Urinary bladder (tissue), 4 donors: ENCODE results near the gene SPSB4. TPM values are rescaled to one million over a fixed set of nuclear protein-coding genes. Genes with fewer than 3 reads are reported as not detected.

Experiments
- DNase-seq: peaks from one replicate; pipeline ENCODE4 v3.0.0-alpha.2; 2015; ENCODE audit errors: extremely low spot score
- H3K27ac ChIP-seq: one replicate; pipeline ENCODE4 v1.5.1; 2013; ENCODE audit warnings: low read depth, mild to moderate bottlenecking, moderate library complexity
- H3K36me3 ChIP-seq: one replicate; pipeline ENCODE4 v1.6.1; 2013; ENCODE audit warnings: mild to moderate bottlenecking, moderate library complexity; ENCODE audit not compliant: insufficient read depth
- H3K4me1 ChIP-seq: one replicate; pipeline ENCODE4 v1.6.1; 2013; ENCODE audit warnings: mild to moderate bottlenecking, moderate library complexity; ENCODE audit not compliant: insufficient read depth
- H3K4me3 ChIP-seq: one replicate; pipeline ENCODE4 v1.5.1; 2013; ENCODE audit warnings: low read depth, low read length
- WGBS: extraction: QIAGEN DNeasy Blood & Tissue Kit; methylation state at CpG from one replicate; pipeline ENCODE4 v1.1.7; 2013; 5-methylcytosine and 5-hydroxymethylcytosine counted together
- polyA plus RNA-seq: library from polyadenylated mRNA; stranded (reverse); fragments of 200-250 nt; gene quantifications from one replicate; pipeline ENCODE4 v1.2.3, GENCODE V29; 2013
- total RNA-seq: library from RNA; depleted of rRNA; stranded (reverse); fragments of >200 nt; gene quantifications from one replicate; pipeline ENCODE4 v1.2.3, GENCODE V29; 2014
- donor health status: healthy with polysubstance abuse.
- donor health status: healthy.

Gene SPSB4
- total and polyA plus RNA-seq, 2 donors = 0.29 to 5.6 TPM

DNA sequence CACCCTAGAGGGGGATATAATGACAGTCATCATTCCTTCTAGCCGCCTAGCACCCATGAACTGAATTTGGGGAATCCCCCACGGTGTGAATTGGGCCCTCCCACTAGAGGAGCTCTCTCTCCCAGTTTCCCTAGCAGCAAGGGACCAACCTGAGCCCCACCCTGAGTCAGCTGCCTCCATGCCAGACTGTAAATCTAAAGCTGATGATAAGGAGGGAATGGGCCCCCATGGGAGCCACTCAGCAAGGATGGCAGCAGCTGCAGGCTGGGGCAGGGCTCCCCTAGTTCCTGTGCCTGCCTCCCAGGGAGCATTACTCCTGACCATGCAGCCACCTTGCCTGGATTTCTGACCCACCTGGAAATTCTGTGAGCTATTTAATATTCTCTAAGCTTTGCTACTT is 123.5 kb downstream of the SPSB4 start:
- Histone ChIP-seq H3K4me3 (no peak overlapping the region), H3K27ac (no peak overlapping the region), H3K36me3 (no peaks in the 10 kb centered on the region), H3K4me1 (no peaks in the 10 kb centered on the region)
- 63% methylated on average over 2 of the region's 2 CpGs for WGBS
- DNase-seq = no peak

DNA sequence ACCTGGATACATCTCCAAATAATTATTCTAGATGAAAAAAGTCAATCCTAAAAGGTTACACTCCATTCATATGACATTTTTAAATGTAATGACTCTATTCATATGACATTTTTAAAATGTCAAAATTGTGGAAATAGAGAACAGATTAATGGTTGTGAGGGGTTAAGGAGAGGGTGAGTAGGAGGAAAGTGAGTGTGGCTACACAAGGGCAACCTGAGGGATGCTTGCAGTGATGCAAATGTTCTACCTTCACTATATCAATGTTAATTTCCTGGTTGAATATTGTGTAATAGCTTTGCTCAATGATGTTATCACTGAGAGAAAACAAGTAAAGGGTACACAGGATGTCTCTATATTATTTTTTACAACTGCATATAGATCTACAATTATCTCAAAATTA is 125.6 kb downstream of the SPSB4 start:
- Histone ChIP-seq H3K36me3 (no peaks in the 10 kb centered on the region), H3K4me3 (no peak overlapping the region), H3K27ac (no peak overlapping the region)

DNA sequence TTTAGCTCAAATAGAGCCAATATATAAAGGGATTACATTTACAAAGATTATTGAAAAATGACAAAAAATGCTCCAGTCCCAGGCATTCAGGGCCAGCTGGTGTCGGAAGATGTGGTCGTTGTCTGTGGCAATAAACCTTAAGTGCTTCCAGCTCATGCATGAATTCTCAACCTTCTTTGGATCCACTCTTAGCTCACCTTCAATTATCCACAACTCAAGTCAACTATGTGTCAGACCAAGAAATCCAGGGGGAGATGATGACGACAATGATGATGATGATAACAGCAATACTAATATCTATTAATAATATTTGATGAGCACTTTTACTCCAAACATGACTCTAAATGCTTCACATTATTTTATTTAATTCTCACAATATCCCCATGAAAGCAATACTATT is 126.9 kb downstream of the SPSB4 start:
- Histone ChIP-seq H3K36me3 (no peaks in the 10 kb centered on the region), H3K4me1 (no peaks in the 10 kb centered on the region), H3K4me3 (no peak overlapping the region), H3K27ac (no peak overlapping the region)
- 72% methylated on average over 3 of the region's 3 CpGs for WGBS
- DNase-seq = no peak

More for the DNA sequence above, 125.6 kb downstream of the SPSB4 start:
- no peak for DNase-seq
- H3K4me1 ChIP-seq = no peaks in the 10 kb centered on the region

DNA sequence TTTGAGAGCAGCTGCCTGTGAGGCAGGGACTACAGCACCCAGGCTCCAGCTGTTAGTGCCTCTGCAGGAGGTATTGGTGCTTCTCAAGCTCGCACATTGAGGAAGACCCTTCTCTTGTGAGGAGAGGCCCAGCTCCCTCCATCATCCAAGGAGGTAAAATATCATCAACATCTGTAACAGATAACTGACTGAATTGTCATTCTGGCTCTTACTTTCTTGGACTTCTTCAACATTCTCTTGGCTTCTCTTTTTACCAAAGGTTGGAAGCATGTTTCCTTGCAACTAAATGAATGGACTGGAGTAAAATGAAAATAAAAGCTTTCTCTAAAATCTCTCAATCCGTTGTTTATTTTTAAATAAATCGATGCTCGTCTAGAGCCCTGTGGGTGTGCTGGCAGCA is 127.4 kb downstream of the SPSB4 start:
- DNase-seq = no peak
- WGBS = 54% methylated on average over 4 of the region's 4 CpGs

DNA sequence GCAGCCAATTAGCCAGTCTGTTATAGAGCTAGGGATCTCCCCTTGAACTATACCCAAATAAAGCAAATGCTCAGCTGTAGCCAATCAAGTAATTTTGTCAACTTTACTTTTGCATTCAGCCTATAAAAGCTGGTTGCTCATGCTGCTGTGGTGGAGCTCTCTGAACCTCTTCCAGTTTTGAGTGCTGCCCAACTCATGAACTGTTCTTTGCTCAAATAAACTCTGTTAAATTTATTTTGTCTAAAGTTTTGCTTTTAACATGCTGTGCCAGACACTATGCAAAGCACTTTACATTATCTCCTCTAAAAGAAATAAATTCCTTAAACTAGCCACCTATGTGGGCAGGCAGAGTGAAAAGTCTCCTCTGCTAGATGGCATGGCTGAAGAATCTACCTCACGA is 128.8 kb downstream of the SPSB4 start:
- 98% methylated on average over 1 of the region's 1 CpG for WGBS
- H3K27ac ChIP-seq = no peak overlapping the region
- no peaks in the 10 kb centered on the region for H3K36me3 ChIP-seq
- no peak overlapping the region for H3K4me3 ChIP-seq
- DNase-seq = no peak
- no peaks in the 10 kb centered on the region for H3K4me1 ChIP-seq

More for the DNA sequence above, 127.4 kb downstream of the SPSB4 start:
- no peak overlapping the region for H3K4me3 ChIP-seq
- H3K36me3 ChIP-seq = no peaks in the 10 kb centered on the region
- H3K4me1 ChIP-seq = no peaks in the 10 kb centered on the region
- no peak overlapping the region for H3K27ac ChIP-seq

DNA sequence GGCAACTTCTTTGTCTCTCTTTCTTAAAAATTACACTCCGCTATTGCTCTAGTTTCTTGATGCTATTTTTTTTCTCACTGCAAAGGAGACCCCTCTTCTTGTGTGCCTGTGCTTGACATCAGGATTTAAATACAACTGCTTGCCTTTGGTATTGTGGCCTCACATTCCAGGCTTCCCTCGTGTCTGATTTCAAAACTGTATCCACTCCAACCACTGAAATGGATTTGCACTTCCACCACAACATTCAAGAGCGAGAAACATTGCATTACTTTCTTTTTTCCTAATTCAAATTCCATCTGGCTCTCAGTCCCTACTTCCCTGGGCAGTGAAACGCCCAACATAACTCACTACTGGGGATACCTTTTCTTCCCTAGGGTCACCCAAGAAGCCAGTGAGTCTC is 130.0 kb downstream of the SPSB4 start:
- DNase-seq = no peak
- Histone ChIP-seq H3K36me3 (no peaks in the 10 kb centered on the region), H3K4me1 (no peaks in the 10 kb centered on the region), H3K27ac (no peak overlapping the region), H3K4me3 (no peak overlapping the region)
- 85% methylated on average over 4 of the region's 4 CpGs for WGBS

DNA sequence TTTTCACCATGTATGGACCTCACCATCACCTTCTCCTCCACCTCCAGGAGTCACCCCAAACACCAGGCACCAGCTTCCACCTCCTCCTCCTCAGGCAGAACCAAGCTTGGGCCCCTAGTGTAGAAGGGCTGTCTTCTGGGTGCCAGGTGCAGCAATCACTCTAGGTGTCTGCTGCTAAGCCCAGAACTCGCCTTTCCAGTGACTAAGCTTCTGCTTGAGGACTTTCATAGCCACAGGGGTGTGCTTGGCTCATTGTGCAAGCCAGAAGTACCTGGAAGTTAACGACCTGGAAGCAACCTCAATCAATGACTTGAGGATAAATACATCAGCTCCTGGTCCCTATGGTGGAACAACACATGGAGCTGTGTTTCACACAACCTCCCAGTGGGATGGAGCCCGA is 130.7 kb downstream of the SPSB4 start:
- H3K4me1 ChIP-seq = no peaks in the 10 kb centered on the region
- no peak overlapping the region for H3K4me3 ChIP-seq
- H3K36me3 ChIP-seq = no peaks in the 10 kb centered on the region
- H3K27ac ChIP-seq = no peak overlapping the region
- DNase-seq = no peak
- WGBS = 84% methylated on average over 3 of the region's 3 CpGs

DNA sequence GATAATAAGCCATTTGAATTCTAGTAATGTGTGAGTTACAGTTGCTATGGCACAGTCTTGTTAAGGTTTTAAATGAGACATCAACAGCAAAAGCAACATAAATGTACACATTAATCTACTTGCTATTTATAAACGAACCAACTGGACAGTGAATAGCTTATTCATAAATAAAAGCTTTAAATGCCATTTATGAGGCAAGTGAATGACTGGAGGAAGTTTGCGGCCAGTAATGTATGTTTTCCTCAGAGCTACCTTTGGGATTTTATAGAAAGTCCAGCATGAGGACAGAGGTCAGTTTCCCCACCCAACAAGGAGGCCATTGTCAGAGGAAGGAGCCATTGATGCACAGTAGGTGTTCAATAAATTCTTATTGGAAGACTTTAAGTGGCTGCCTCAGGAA is 132.5 kb downstream of the SPSB4 start:
- H3K4me3 ChIP-seq = no peak overlapping the region
- 39% methylated on average over 2 of the region's 2 CpGs for WGBS
- no peak overlapping the region for H3K27ac ChIP-seq
- H3K36me3 ChIP-seq = no peaks in the 10 kb centered on the region
- no peaks in the 10 kb centered on the region for H3K4me1 ChIP-seq
- no peak for DNase-seq

DNA sequence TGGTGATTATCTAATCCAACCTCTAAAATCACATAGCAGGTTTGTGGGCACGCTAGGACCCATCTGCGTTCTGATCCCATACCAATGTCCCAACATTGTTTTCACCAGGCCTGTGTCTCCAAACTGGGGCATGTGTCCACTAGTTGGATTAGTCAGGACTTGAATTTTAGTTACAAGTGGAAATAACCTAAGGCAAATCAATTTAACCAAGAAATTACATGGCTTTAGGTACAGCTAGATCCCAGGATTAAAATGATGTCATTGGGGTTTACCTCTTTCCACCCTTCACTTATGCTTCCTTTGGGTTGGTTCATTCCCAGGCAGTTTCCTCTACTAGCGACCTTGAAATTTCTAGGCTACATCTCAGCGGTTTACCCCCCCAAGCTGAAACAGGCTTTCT is 133.3 kb downstream of the SPSB4 start:
- Histone ChIP-seq H3K4me1 (no peaks in the 10 kb centered on the region), H3K4me3 (no peak overlapping the region), H3K36me3 (no peaks in the 10 kb centered on the region), H3K27ac (no peak overlapping the region)
- WGBS = 87% methylated on average over 4 of the region's 4 CpGs
- DNase-seq = no peak

DNA sequence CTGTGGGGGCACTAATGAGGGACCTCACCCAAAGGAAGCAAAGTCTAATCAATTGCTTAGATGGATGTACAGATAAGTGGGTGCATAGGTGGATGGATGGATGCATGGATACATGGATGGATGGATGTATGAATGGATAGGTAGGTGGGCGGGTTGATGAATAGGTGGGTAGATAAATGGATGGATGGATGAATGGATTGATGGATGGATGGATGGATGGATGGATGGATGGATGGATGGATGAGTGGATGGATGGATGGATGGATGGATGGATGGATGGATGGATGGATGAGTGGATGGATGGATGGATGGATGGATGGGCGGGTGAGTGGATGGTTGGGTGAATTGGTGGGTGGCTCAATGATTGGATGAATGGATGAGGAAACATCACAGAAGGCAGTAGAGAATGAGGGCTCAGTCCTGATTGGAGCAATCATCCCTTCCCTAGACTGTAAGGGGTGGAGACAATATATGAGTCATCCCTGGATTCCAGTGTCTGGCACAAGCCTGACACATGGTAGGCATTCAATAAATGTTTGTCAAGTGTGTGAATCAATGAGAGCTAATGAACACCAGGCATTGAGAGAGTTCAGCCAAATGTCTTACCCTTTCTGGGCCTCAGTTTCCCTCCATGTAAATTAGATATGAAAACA is 140.1 kb downstream of the SPSB4 start:
- Histone ChIP-seq H3K4me1 (no peaks in the 10 kb centered on the region), H3K4me3 (no peak overlapping the region), H3K36me3 (no peaks in the 10 kb centered on the region), H3K27ac (no peak overlapping the region)
- DNase-seq = no peak
- WGBS = 79% methylated on average over 2 of the region's 2 CpGs

DNA sequence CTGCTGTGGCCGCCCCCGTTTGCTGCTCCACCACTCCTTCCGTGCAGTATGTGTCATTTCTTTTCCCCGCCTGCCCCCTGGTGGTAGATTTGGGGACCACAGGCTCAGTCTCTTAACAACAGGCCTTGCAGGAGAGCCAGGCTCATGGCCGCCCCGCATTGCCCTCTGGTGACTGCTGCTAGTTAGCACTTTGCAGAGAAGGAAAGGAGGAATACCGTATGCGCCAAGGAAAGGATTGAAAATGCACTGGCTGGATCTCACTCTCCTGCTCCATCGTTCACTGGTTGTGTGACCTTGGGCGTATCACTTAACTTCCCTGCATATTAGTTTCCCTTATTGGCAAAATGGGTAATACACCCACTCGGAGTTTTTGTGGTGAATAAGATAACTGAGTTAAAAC is 141.2 kb downstream of the SPSB4 start:
- no peaks in the 10 kb centered on the region for H3K36me3 ChIP-seq
- no peak overlapping the region for H3K27ac ChIP-seq
- peak; percentile 90 for DNase-seq
- no peaks in the 10 kb centered on the region for H3K4me1 ChIP-seq
- H3K4me3 ChIP-seq = no peak overlapping the region
- WGBS = 12% methylated on average over 11 of the region's 11 CpGs

DNA sequence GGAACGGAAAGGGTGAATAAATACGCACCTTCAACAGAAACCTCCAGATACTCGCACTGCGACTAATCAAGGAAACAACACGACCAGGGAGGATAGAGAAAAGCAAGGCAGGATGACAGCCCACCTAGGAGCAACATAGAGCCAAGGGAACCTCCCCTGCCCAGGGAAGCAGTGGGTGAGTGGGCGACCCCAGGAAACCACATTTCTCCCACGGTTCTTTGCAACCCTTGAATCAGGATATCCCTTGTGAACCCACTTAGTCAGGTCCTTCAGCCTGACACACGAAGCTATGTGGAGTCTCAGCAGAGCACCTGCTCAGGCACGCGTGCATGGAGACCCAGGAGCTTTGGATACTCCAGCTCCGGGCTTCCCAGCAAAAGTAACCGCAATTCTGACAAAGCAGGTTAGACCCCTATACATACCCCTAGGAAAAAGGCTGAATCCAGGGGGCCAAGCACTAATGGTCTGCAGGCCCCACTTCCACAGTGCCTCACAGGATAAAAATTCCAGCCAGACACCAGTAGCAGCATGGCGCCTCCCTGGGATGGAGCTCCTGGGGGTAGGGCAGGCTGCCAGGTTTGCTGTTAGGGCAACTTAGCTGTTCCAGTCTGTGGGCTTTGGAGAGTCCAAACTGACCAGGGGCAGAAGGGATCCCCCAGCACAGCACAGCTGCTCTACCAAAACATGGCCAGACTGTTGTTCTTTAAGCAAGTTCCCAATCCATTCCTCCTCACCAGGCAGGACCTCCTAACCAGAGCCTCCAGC is 142.1 kb downstream of the SPSB4 start:
- H3K4me3 ChIP-seq = no peak overlapping the region
- DNase-seq = no peak
- H3K27ac ChIP-seq = no peak overlapping the region
- 82% methylated on average over 13 of the region's 13 CpGs for WGBS
- no peaks in the 10 kb centered on the region for H3K36me3 ChIP-seq
- no peaks in the 10 kb centered on the region for H3K4me1 ChIP-seq
